Measurements from ENCODE around the gene ROBO1. TPM values are rescaled to one million over a fixed set of nuclear protein-coding genes. Genes with fewer than 3 reads are reported as not detected.

The ROBO1 gene
- total RNA-seq, 1 donor from 2014 or later: 27.1 TPM

GRCh38 chr3:78848392-78849288 lies 919.2 kb downstream of the ROBO1 start:
- TF ChIP-seq CTCF (IDR thresholded peaks at IDR 0.05): no peak
- intact Hi-C loops (cut with DNase I): no loop called here
- Histone ChIP-seq H3K4me1 (peaks cover 11% of the 10 kb centered on the region), H3K36me3 (no peaks in the 10 kb centered on the region), H3K4me3 (no peak overlapping the region), H3K27me3 (no peaks in the 10 kb centered on the region), H3K9me3 (no peaks in the 10 kb centered on the region), H3K27ac (no peak overlapping the region)
- DNase-seq: no peak
- peak; percentile 19 for ATAC-seq

DNA sequence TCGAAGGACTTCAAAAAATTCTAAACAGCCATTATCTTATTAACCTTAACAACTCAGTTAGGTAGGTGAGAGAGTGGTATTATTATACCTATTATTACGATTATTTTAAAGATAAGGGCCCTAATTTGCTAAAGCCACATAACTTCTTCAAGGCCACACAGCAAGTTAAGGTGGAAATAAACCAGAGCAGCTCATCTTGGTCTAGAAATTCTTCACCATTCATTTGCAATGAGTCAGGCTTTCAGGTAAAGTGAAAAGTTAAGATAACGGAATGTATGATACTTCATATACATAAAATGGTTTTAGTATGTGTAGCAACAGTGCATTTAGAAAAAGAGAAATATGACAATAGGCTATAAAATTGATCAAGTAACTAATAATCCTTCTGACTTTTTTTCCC lies 920.2 kb downstream of the ROBO1 start:
- H3K36me3 ChIP-seq: no peaks in the 10 kb centered on the region
- intact Hi-C loops (cut with DNase I): no loop called here

GRCh38 chr3:78847203-78847602 lies 920.6 kb downstream of the ROBO1 start:
- Histone ChIP-seq H3K4me1 (peaks cover 11% of the 10 kb centered on the region), H3K4me3 (no peak overlapping the region), H3K36me3 (no peaks in the 10 kb centered on the region), H3K9me3 (no peaks in the 10 kb centered on the region), H3K27me3 (no peaks in the 10 kb centered on the region), H3K27ac (no peak overlapping the region)
- ATAC-seq (peak; percentile 86), DNase-seq (no peak)
- no peak for TF ChIP-seq CTCF (IDR thresholded peaks at IDR 0.05)
- intact Hi-C loops (cut with DNase I): no loop called here

More for the DNA sequence above, 920.2 kb downstream of the ROBO1 start:
- no peaks in the 10 kb centered on the region for H3K9me3 ChIP-seq
- no peak overlapping the region for H3K27ac ChIP-seq
- DNase-seq (no peak), ATAC-seq (no peak)
- no peak for TF ChIP-seq CTCF (IDR thresholded peaks at IDR 0.05)
- H3K27me3 ChIP-seq: no peaks in the 10 kb centered on the region
- peaks cover 11% of the 10 kb centered on the region for H3K4me1 ChIP-seq
- no peak overlapping the region for H3K4me3 ChIP-seq

GRCh38 chr3:78846718-78847117 lies 921.1 kb downstream of the ROBO1 start:
- Histone ChIP-seq H3K27me3 (no peaks in the 10 kb centered on the region), H3K27ac (no peak overlapping the region), H3K9me3 (no peaks in the 10 kb centered on the region), H3K4me3 (no peak overlapping the region), H3K4me1 (peaks cover 11% of the 10 kb centered on the region), H3K36me3 (no peaks in the 10 kb centered on the region)
- no peak for TF ChIP-seq CTCF (IDR thresholded peaks at IDR 0.05)
- ATAC-seq (peak; percentile 48), DNase-seq (no peak)
- intact Hi-C loops (cut with DNase I): no loop called here

- no peak for TF ChIP-seq CTCF (IDR thresholded peaks at IDR 0.05)
- ATAC-seq: no peak
- no peak overlapping the region for H3K4me3 ChIP-seq
- H3K4me1 ChIP-seq: peaks cover 11% of the 10 kb centered on the region
- no peaks in the 10 kb centered on the region for H3K9me3 ChIP-seq
- no peaks in the 10 kb centered on the region for H3K27me3 ChIP-seq
- no peak for DNase-seq
- H3K36me3 ChIP-seq: no peaks in the 10 kb centered on the region
- intact Hi-C loops (cut with DNase I): no loop called here
- no peak overlapping the region for H3K27ac ChIP-seq
Measured at GRCh38 chr3:78845605-78846004, 922.2 kb downstream of the ROBO1 start.

All from upper lobe of right lung (tissue), 1 donor.